ENCODE data around the gene DCLK1. TPM values are rescaled to one million over a fixed set of nuclear protein-coding genes. Genes with fewer than 3 reads are reported as not detected.

Gene DCLK1
- polyA plus RNA-seq, 6 donors from 2014 or later, result not detected

DNA sequence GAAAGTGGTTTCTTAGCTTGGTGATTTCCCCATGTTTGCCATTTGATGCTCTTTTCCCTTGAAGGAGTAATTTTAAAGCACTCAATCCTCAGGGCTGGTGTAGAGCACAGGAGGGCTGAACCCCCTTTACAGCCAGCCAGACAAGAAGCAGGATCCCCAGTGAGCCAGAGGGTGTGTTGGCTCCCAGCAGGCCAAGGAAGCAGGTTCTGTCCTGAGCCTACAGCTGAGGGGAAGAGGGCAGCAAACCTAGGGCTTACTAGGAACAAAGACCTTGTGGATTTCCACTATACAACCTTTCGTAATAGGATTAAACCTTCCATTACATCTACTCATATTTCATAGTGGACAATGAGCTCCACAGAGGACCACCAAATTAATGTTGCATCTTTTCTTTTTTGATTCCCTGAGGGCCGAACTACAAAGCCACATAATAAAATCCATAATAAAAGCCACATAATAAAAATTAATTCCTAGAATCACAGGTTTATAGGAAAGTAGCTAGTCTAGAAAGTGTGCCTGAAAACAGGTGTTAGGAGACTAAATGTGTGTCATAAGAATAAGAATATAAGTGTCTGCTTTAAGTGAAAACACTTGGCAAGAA, 300.2 kb downstream of the DCLK1 start:
- Mint-ChIP-seq H3K27ac (no peak overlapping the region), H3K27me3 (peaks cover 0 to 6% (median 0%) of the 10 kb centered on the region in 3 donors), H3K4me1 (no peaks in the 10 kb centered on the region), H3K36me3 (no peaks in the 10 kb centered on the region), H3K4me3 (no peak overlapping the region), H3K9me3 (peaks cover 0 to 6% (median 0%) of the 10 kb centered on the region in 7 donors)
- ATAC-seq (ENCODE audit: low read depth in 2 of 2) (no peak), DNase-seq (no peak)

DNA sequence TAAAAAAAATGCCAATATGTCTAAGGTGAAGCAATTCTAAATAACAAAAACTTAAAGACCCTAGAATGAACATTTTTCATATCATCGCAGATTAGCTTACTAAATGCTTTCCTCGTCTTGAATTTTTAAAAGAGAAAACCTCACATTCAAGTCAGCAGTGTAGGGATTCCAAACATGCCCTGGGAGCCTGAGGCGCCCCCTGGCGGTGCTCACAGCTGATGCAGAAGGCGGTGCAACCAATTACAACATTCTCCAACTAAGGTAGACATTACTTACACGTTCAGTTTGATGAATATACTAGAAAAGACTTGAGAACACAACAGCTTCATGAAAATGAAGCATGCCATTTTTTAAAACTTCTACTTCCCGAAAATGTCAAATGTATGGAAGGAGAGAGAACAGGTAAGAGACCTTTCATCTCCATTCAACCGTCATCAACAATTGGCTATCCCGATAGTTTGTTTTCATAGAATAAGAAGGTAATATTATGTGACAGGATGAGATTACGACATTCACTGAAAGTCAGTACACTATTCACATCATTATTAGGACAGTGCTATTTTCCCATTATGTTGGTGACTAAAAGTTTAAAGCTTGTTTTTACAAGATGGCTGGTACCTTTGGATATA, 304.4 kb downstream of the DCLK1 start:
- Mint-ChIP-seq H3K4me3 (no peak overlapping the region), H3K36me3 (no peaks in the 10 kb centered on the region), H3K27me3 (no peaks in the 10 kb centered on the region), H3K4me1 (no peaks in the 10 kb centered on the region), H3K9me3 (peaks cover 0 to 4% (median 2%) of the 10 kb centered on the region in 7 donors), H3K27ac (no peak overlapping the region)
- no peak for DNase-seq
- ATAC-seq (ENCODE audit: low read depth in 2 of 2), result no peak

DNA sequence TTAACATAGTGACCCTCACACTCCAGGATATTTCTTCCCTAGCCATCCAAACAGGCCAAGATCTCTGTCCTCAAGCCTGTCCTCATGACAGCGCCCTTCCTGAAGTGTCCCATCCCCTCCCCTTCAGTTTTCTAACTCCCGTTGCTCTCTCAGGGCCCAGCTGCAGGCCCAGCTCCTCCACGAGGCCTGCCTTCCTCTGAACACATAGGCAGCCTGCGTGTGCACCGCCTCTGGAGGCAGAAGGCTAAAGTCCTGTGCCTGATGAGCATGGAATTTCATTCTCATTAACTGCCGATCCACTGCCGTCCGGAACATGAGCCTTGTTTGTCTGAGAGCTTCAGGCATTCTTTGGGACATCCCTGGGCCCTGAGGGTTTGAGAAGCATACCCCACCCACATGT, 306.4 kb downstream of the DCLK1 start:
- no peaks in the 10 kb centered on the region for H3K27me3 Mint-ChIP-seq
- no peak for ATAC-seq (ENCODE audit: low read depth in 2 of 2)
- no peak for DNase-seq
- no peaks in the 10 kb centered on the region for H3K36me3 Mint-ChIP-seq
- H3K9me3 Mint-ChIP-seq, result peaks cover 0 to 4% (median 2%) of the 10 kb centered on the region in 7 donors
- H3K4me1 Mint-ChIP-seq, result no peaks in the 10 kb centered on the region
- peak overlapping the region in 1 of 6 donors; percentile 38 for H3K27ac Mint-ChIP-seq
- H3K4me3 Mint-ChIP-seq, result no peak overlapping the region

DNA sequence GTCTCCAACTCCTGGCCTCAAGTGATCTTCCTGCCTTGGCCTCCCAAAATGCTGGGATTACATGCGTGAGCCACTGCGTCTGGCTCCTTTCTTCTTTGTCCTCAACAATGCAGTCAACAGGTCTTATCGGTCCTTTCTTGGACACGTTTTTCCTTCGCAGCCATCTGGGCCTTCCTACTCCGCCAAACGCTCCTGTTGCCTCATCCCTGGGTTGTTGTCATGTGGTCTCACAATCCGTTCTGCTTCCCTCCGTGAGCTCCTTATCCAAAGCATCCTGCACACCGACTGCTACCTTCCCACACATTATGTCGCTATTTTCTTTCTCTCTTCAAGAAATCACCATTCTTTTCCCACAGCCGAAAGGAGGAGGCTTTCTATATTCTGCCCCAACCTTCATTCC, 306.8 kb downstream of the DCLK1 start:
- Mint-ChIP-seq H3K9me3 (peaks cover 0 to 4% (median 0%) of the 10 kb centered on the region in 7 donors), H3K27me3 (no peaks in the 10 kb centered on the region), H3K36me3 (no peaks in the 10 kb centered on the region), H3K27ac (no peak overlapping the region), H3K4me1 (no peaks in the 10 kb centered on the region), H3K4me3 (no peak overlapping the region)
- no peak for DNase-seq
- ATAC-seq (ENCODE audit: low read depth in 2 of 2), result no peak

DNA sequence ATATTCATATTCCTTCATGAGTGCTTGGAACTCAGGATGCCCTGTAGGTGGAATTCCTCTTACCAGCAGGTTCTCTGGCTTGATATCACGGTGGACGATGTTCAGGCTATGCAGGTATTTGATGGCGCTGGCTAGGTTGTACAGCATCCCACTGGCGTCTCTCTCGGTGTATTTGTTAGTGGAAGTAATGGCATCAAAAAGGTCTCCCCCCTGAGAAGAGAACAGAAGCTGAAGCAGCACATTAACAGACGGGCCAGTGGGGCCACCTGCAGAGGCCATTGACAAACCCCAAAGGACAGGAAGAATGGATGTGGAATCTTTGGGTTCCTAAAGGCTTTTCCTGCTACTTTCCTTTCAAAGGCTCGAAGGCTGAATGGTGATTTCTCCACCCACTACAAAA, 308.5 kb downstream of the DCLK1 start:
- ATAC-seq (ENCODE audit: low read depth in 2 of 2) (no peak), DNase-seq (no peak)
- H3K9me3 Mint-ChIP-seq, result peaks cover 0 to 4% (median 0%) of the 10 kb centered on the region in 7 donors
- no peak overlapping the region for H3K4me3 Mint-ChIP-seq
- no peaks in the 10 kb centered on the region for H3K36me3 Mint-ChIP-seq
- H3K4me1 Mint-ChIP-seq, result no peaks in the 10 kb centered on the region
- no peak overlapping the region for H3K27ac Mint-ChIP-seq
- no peaks in the 10 kb centered on the region for H3K27me3 Mint-ChIP-seq

DNA sequence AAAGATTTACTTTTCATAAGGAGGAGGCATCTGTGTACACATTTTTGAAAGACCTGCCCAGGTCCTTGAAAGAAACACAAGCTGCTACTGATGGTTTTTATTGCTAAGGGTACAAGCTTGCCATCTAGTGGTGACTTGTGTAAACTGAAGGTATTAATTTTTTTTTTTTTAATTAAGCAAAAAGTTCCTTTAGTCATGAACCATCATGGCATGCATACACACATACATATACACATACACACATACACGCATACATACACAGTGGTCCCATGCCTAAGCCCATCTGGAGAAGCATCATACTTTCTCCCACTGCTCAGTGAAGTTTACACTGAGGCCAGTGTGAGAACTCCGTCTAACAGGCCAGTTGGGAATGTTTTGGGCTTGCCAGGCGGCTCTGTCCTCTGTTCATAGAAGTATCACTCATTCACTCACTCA, 312.5 kb downstream of the DCLK1 start:
- no peaks in the 10 kb centered on the region for H3K36me3 Mint-ChIP-seq
- H3K27me3 Mint-ChIP-seq, result no peaks in the 10 kb centered on the region
- no peak for DNase-seq
- ATAC-seq (ENCODE audit: low read depth in 2 of 2), result no peak
- H3K9me3 Mint-ChIP-seq, result peaks cover 0 to 3% (median 0%) of the 10 kb centered on the region in 7 donors
- H3K4me1 Mint-ChIP-seq, result no peaks in the 10 kb centered on the region
- H3K27ac Mint-ChIP-seq, result no peak overlapping the region
- H3K4me3 Mint-ChIP-seq, result no peak overlapping the region

DNA sequence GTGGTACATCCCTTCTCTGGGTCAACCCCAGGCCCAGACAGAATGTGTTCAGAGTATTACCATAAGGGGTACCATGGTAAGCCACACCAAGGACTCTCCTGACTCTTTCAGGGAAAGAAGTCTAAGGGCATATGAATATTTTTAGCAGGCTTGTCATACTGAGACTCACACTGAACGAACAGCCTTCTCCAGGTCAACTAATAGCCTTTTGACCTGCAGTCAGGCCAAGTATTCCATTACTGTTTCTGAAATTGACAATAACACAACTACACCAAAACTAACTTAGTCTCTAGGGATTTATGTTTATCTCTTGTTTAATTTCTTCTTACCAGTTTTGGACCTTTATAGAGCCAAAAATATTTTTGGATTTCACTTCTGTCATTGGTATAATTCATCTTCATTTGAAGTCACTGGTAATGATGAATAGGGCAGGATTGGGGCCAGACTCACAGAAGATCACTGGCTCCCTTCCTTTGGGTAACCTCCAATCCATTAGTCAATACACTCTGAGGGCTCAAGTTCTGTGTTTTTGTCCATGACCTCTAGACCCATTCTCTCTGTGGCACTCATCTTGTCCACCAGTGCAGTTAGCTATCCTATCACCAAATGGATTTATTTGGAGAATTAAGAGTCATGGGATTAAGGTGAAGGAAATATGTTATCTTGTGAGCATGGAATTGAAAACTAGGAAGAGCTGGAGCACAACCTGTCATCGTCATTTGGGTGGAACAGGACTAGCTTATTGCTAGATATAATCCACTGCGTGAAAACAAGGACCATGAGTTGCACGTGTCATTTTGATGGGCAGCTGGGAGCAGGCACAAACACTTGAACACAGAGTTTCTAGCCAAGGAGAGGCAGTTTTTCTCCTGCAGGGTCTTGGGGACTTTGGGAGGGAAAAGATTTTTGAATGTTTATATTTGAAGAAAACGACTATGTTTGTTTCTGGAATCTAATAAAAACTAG, 313.3 kb downstream of the DCLK1 start:
- no peak overlapping the region for H3K4me3 Mint-ChIP-seq
- no peaks in the 10 kb centered on the region for H3K27me3 Mint-ChIP-seq
- DNase-seq, result no peak
- H3K27ac Mint-ChIP-seq, result no peak overlapping the region
- no peaks in the 10 kb centered on the region for H3K4me1 Mint-ChIP-seq
- peaks cover 0 to 3% (median 0%) of the 10 kb centered on the region in 7 donors for H3K9me3 Mint-ChIP-seq
- H3K36me3 Mint-ChIP-seq, result no peaks in the 10 kb centered on the region
- no peak for ATAC-seq (ENCODE audit: low read depth in 2 of 2)

DNA sequence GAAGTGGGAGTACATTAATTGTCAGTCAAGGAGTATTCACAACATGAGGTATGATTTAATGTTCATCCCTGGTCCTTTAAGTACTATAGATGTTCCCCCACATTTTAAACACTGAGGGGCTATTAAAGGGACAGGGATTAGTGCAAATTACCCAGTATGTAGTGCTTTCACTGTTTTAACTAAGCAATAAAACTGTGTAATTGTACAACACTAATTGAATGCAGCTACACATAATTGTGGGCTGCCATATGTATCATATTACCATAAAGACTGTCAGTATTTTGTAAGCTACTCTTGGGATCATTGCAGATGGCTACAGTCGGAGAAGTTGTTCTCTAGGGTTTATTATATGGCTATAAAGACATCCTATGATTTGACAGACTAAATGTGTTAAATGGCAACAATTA, 316.6 kb downstream of the DCLK1 start:
- no peaks in the 10 kb centered on the region for H3K4me1 Mint-ChIP-seq
- H3K4me3 Mint-ChIP-seq, result no peak overlapping the region
- no peaks in the 10 kb centered on the region for H3K36me3 Mint-ChIP-seq
- no peak for DNase-seq
- H3K9me3 Mint-ChIP-seq, result peaks cover 0 to 3% (median 0%) of the 10 kb centered on the region in 7 donors
- H3K27me3 Mint-ChIP-seq, result no peaks in the 10 kb centered on the region
- ATAC-seq (ENCODE audit: low read depth in 2 of 2), result no peak
- H3K27ac Mint-ChIP-seq, result no peak overlapping the region

DNA sequence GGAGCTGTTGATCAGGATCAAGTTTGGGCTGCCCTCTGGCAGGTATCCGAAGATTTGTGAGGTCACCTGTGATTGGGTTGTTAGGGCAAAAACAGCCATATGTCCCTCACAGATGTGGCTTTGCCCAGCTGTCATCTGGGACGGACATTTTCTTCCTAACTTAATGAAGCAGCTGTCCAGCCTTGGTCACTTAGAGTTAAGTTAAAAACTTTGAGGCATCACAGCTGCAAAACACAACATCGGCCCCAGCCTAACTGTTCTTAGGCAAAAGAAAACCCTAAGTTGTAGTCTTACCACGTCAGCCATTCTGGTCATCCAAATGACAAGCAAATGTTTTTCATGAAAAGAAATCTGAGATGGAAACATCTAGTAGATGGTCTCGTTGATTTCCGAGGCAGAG, 318.4 kb downstream of the DCLK1 start:
- Mint-ChIP-seq H3K36me3 (no peaks in the 10 kb centered on the region), H3K4me1 (no peaks in the 10 kb centered on the region), H3K27me3 (no peaks in the 10 kb centered on the region), H3K27ac (no peak overlapping the region), H3K4me3 (no peak overlapping the region), H3K9me3 (peaks cover 0 to 3% (median 0%) of the 10 kb centered on the region in 7 donors)
- ATAC-seq (ENCODE audit: low read depth in 2 of 2), result no peak
- DNase-seq, result no peak

DNA sequence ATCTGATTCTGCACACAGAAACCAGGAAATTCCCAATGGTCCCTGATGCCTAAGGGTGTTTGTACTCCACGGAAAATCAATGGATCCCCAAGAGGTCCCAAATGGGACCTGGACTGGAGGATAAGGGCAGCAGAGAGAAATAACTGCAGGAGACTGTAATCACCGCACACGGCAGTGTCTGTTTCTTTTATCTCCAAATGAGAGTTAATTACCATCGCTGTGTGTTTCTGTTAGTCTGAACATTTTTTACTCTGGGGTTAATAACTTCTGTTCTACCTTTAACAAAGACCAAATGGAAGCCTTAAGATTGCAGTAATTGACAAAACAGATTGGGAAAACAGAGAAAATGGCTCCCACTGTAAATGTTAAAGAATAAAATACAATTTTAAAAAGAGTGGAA, 320.9 kb downstream of the DCLK1 start:
- peaks cover 0 to 2% (median 0%) of the 10 kb centered on the region in 7 donors for H3K9me3 Mint-ChIP-seq
- no peak for DNase-seq

DNA sequence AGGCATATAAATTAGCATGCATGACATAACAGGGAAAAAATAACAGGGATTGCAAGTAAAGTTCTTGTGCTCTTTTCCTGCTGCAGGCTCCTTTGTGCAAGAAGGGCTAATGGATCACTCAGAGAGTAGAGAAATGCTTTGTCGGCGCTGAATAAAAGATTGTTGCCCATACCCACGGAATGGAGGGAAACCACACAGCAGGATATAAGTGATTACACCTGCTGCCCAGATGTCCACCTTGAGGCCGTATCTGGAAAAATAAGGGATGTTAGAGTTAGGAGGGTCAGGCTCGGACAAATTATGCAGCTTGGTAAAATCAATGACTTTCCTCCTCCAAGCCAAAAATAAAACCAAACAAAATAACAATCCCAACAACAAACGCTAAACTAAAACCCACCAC, 322.3 kb downstream of the DCLK1 start:
- Mint-ChIP-seq H3K36me3 (no peaks in the 10 kb centered on the region), H3K27me3 (no peaks in the 10 kb centered on the region), H3K4me1 (no peaks in the 10 kb centered on the region), H3K9me3 (no peaks in the 10 kb centered on the region), H3K4me3 (no peak overlapping the region), H3K27ac (no peak overlapping the region)
- no peak for DNase-seq
- no peak for ATAC-seq (ENCODE audit: low read depth in 2 of 2)

More for the DNA sequence above, 320.9 kb downstream of the DCLK1 start:
- H3K4me1 Mint-ChIP-seq, result no peaks in the 10 kb centered on the region
- no peak overlapping the region for H3K27ac Mint-ChIP-seq
- no peaks in the 10 kb centered on the region for H3K36me3 Mint-ChIP-seq
- H3K4me3 Mint-ChIP-seq, result no peak overlapping the region
- no peak for ATAC-seq (ENCODE audit: low read depth in 2 of 2)
- no peaks in the 10 kb centered on the region for H3K27me3 Mint-ChIP-seq

DNA sequence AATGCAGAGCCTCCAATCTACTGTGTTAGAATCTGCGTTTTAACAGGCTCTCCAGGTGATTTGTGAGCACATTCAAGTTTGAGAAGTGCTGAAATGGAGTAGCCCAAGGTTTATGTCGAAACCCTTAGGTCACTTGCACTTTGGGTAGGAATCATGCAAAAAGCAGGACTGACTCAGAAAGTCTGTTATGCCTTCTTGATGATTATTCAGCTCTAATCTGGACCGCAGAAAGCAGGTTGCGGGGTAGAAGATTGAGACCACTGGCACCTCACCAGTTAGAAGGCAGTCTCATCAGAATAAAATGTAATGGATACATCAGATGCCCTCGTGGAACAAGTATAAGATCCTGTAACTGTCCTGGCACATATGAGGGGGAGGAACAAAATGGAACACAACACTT, 326.3 kb downstream of the DCLK1 start:
- no peak for ATAC-seq (ENCODE audit: low read depth in 2 of 2)
- no peaks in the 10 kb centered on the region for H3K4me1 Mint-ChIP-seq
- no peak overlapping the region for H3K4me3 Mint-ChIP-seq
- DNase-seq, result no peak
- H3K36me3 Mint-ChIP-seq, result no peaks in the 10 kb centered on the region
- H3K9me3 Mint-ChIP-seq, result no peaks in the 10 kb centered on the region
- no peak overlapping the region for H3K27ac Mint-ChIP-seq
- H3K27me3 Mint-ChIP-seq, result peaks cover 0 to 7% (median 0%) of the 10 kb centered on the region in 3 donors

DNA sequence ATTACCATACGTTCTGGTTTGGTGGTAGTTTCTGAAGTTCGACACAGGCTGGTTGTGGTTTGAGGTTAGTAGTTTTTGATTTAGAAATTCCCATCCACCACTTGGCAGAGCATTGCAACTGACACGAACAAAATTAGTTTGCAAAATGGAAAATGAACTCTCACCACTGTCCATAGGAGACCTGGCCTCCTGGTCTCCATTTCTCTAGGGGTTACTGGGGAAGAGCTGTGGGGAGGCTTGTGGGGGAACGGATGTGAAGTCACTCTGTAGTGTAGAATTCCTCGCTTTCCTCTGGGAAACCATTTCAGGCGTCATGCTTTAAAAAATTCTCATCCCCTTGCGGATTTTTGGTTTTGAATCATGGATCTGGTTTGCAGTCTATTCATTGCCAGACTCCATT, 333.2 kb downstream of the DCLK1 start:
- Mint-ChIP-seq H3K36me3 (no peaks in the 10 kb centered on the region), H3K9me3 (peaks cover 0 to 2% (median 0%) of the 10 kb centered on the region in 7 donors), H3K4me1 (no peaks in the 10 kb centered on the region), H3K27me3 (peaks cover 0 to 7% (median 0%) of the 10 kb centered on the region in 3 donors), H3K4me3 (no peak overlapping the region), H3K27ac (peak overlapping the region in 1 of 6 donors; percentile 76)
- DNase-seq, result no peak
- no peak for ATAC-seq (ENCODE audit: low read depth in 2 of 2)
